H54 (cell line): ENCODE data around the gene PTPRU.

Experiments used
- DNase-seq: peaks from one replicate; pipeline ENCODE4 v3.0.0; 2011; ENCODE audit warnings: low spot score, mixed read lengths; ENCODE audit not compliant: insufficient read length
- FAIRE-seq: peaks from 3 replicates; lab custom pipeline; 2011; peaks lifted over from hg19 to GRCh38; lab: Jason Lieb, UNC
- POLR2A ChIP-seq: IDR thresholded peaks from 2 replicates; pipeline ENCODE4 v1.6.1; 2011; ENCODE audit warnings: low read depth, mild to moderate bottlenecking, low read length

The PTPRU gene

GRCh38 chr1:29355375-29355774, 119.1 kb downstream of the PTPRU start:
- FAIRE-seq (no peak), DNase-seq (no peak)
- TF ChIP-seq POLR2A, result no peak

GRCh38 chr1:29356663-29357062, 120.3 kb downstream of the PTPRU start:
- TF ChIP-seq POLR2A, result no peak
- DNase-seq (no peak), FAIRE-seq (no peak)

GRCh38 chr1:29357452-29357851, 121.1 kb downstream of the PTPRU start:
- FAIRE-seq (no peak), DNase-seq (no peak)
- TF ChIP-seq POLR2A, result no peak

- FAIRE-seq (no peak), DNase-seq (no peak)
- no peak for TF ChIP-seq POLR2A
Observed at GRCh38 chr1:29358183-29358582, 121.9 kb downstream of the PTPRU start.

- no peak for DNase-seq
- no peak for TF ChIP-seq POLR2A
- FAIRE-seq, result no peak
Observed at GRCh38 chr1:29360768-29361167, 124.4 kb downstream of the PTPRU start.

- TF ChIP-seq POLR2A, result no peak
- DNase-seq (no peak), FAIRE-seq (no peak)
Observed at GRCh38 chr1:29361686-29362085, 125.4 kb downstream of the PTPRU start.

GRCh38 chr1:29362116-29362515, 125.8 kb downstream of the PTPRU start:
- no peak for TF ChIP-seq POLR2A
- FAIRE-seq (no peak), DNase-seq (no peak)

- DNase-seq (no peak), FAIRE-seq (no peak)
- no peak for TF ChIP-seq POLR2A
Observed at GRCh38 chr1:29362764-29363163, 126.4 kb downstream of the PTPRU start.

GRCh38 chr1:29363536-29363935, 127.2 kb downstream of the PTPRU start:
- DNase-seq (no peak), FAIRE-seq (no peak)
- TF ChIP-seq POLR2A, result no peak

- TF ChIP-seq POLR2A, result no peak
- DNase-seq, result no peak
- FAIRE-seq, result no peak
Observed at GRCh38 chr1:29364101-29364678, 127.9 kb downstream of the PTPRU start.

- DNase-seq (no peak), FAIRE-seq (no peak)
- no peak for TF ChIP-seq POLR2A
Observed at GRCh38 chr1:29365906-29366670, 129.8 kb downstream of the PTPRU start.

GRCh38 chr1:29368936-29369932, 132.9 kb downstream of the PTPRU start:
- no peak for FAIRE-seq
- no peak for TF ChIP-seq POLR2A
- no peak for DNase-seq

- TF ChIP-seq POLR2A, result no peak
- DNase-seq (no peak), FAIRE-seq (no peak)
Observed at GRCh38 chr1:29370067-29370466, 133.7 kb downstream of the PTPRU start.

- TF ChIP-seq POLR2A, result no peak
- DNase-seq (no peak), FAIRE-seq (no peak)
Observed at GRCh38 chr1:29371332-29371731, 135.0 kb downstream of the PTPRU start.
